ENCODE results near the gene PDGFB.

GRCh38 chr22:39224550-39224949, 20.2 kb downstream of the PDGFB start:
- TF ChIP-seq EZH2 (IDR thresholded peaks at IDR 0.05; ENCODE audit: borderline replicate concordance, insufficient read depth, low read depth, low read length, poor library complexity, severe bottlenecking) (no peak), CTCF (IDR thresholded peaks at IDR 0.05) (no peak)

All from B cell (primary cell).